GM19351 (cell line): ENCODE data around the gene APOM.

Experiments used
- ATAC-seq: cut with Tn5 transposase; IDR thresholded peaks from one replicate; pipeline ENCODE4 v1.9.1; 2021; ENCODE audit warnings: mild to moderate bottlenecking, moderate library complexity; ENCODE audit not compliant: unreplicated experiment

APOM gene

DNA sequence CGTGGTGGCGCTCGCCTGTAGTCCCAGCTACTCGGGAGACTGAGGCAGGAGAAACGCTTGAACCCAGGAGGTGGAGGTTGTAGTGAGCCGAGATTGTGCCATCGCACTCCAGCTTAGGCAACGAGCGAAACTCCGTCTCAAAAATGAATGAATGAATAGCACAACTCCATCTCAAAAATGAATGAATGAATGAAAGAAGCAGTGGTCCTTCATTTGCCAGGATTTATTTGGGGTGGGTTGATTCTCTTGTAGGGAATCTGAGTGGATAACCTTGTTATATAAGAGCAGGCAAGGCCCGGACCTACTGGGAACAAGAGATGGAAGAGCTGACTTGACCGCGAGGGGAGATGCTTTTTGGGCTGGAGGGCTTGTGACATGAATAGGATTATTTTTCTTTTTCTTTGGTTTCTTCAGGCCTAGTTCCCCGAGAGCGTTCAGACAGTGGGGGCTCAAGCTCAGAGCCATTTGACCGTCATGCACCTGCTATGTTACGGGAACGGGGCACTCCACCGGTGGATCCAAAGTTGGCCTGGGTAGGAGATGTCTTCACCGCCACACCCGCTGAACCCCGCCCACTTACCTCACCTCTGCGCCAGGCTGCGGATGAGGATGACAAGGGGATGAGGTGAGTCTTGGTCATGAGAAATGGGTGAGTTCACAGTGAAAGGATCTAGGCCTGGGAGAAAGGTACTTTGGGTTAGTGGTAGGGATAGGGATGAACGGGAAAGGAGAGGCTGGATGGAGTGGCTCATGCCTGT, 25.3 kb upstream of the APOM start:
- ATAC-seq, result no peak

DNA sequence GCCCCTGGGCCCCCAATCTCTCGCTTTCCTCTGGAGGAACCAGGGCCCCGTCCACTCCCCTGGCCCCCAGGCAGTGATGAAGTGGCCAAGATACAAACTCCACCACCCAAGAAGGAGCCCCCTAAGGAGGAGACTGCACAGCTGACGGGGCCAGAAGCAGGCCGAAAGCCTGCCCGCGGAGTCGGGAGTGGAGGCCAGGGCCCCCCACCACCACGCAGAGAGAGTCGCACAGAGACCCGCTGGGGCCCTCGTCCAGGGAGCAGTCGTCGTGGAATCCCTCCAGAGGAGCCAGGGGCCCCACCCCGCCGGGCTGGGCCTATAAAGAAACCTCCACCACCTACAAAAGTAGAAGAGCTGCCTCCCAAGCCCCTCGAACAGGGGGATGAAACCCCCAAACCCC, 24.5 kb upstream of the APOM start:
- ATAC-seq, result no peak

DNA sequence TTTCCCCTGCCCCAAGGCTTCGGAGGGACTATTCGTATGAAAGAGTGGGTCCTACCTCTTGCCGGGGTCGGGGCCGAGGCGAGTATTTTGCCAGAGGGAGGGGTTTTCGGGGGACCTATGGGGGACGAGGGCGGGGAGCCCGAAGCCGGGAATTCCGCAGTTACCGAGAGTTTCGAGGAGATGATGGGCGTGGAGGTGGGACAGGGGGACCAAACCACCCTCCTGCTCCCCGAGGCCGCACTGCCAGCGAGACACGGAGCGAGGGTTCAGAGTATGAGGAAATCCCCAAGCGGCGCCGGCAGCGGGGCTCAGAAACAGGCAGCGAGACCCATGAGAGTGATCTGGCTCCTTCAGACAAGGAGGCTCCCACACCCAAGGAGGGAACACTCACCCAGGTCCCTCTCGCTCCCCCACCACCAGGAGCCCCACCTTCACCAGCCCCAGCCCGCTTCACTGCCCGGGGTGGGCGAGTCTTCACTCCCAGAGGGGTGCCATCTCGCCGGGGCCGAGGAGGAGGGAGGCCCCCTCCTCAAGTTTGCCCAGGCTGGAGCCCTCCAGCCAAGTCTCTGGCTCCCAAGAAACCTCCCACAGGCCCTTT, 23.9 kb upstream of the APOM start:
- no peak for ATAC-seq

GRCh38 chr6:31632279-31632946, 23.3 kb upstream of the APOM start:
- no peak for ATAC-seq

DNA sequence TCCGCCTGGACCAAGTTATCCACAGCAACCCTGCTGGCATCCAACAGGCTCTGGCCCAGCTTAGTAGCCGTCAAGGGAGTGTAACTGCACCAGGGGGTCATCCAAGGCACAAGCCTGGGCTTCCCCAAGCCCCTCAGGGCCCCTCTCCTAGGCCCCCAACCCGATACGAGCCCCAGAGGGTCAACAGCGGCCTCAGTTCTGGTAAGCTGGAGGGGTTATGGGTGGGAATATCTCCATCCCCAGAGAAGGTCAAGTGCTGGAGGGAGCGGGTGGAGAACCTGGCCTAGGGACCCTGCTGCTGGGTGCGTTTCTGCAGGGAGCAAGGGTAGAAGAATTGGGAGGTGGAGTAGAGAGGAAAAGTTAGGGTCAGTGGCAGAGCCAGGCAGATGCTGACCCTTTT, 22.2 kb upstream of the APOM start:
- no peak for ATAC-seq

DNA sequence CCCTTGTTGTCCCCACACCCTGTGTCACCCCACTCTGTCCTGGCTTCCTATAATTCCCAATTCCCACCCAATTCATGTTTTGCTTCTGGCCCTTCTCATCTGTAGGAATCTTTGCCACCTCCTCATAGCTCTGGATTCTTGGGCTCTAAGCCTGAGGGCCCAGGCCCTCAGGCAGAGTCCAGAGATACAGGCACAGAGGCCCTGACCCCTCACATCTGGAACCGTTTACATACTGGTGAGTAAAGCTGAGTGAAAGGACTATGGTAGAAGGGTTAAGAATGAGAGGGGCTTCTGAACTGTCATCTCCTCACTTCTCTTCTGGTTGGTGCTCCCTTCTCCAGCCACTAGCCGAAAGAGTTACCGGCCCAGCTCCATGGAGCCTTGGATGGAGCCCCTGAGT, 21.6 kb upstream of the APOM start:
- no peak for ATAC-seq

DNA sequence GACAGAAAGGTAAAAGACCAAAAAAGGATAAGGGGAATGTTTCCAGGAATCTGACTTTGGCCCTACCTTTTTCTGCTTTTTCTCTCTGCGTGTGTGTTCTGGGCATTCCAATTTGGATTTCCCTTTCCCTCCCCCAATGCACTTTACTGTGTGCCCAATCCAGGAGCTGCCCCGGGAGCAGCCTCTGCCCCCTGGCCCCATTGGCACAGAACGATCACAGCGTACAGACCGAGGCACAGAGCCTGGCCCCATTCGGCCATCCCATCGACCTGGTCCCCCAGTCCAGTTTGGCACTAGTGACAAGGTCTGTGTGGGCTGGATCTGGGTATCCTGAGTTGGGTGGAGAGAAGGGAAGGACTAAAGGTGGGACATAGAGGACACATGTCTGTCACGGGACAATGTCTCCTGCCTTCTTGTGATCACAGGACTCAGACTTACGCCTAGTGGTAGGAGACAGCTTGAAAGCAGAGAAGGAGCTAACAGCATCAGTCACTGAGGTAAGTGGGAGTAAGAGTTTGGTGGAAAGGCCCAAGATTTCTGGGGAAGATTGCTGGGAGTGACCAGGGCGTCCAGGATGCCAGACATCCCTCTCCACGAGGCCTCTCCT, 20.6 kb upstream of the APOM start:
- ATAC-seq, result no peak

DNA sequence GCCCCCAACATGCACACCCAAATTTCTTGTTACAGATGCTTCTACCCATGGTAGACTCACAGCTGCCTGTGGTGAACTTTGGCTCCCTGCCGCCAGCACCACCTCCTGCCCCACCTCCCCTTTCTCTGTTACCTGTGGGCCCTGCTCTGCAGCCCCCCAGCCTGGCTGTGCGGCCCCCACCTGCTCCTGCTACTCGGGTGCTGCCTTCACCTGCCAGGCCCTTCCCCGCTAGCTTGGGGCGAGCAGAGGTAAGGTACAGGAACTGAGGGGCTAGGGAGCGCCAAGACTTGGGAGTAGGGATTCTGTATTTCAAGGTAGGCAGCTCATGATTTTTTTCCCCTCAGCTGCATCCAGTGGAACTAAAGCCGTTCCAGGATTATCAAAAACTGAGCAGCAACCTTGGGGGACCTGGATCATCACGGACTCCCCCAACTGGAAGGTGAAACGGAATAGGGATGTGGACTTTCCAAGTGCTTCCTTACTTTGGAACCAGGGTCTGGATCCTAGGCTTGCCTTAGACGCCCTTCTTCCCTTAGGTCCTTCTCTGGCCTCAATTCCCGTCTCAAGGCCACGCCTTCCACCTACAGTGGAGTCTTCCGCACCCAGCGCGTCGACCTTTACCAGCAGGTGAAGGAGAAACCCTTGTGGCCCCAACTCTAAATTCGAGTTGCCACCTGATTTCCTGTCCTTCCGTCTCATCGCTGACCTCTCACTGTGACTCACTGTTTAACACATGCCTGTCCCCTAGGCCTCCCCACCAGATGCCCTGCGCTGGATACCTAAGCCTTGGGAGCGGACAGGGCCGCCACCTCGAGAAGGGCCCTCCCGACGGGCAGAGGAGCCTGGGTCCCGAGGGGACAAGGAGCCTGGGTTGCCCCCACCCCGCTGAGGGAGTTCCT, 18.7 kb upstream of the APOM start:
- no peak for ATAC-seq

DNA sequence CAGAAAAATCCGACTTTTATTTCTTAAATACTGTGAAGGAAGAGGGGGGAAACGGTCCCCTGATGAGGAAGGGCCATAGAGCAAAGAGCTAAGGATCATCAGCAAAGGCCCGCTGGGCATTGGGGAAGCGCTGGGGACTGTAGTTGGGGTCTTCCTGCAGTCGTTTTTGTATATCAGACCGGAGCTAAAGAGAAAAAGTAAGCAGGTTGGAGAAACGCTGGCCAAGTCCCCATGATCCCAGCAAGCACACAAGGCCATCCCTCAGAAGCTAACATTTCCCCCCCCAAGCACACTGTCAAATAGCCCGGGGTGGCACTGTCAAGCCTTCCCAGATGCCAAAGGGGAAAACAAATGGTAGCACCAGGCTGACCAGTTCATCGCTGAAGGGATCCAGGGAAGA, 16.7 kb upstream of the APOM start:
- ATAC-seq, result no peak

DNA sequence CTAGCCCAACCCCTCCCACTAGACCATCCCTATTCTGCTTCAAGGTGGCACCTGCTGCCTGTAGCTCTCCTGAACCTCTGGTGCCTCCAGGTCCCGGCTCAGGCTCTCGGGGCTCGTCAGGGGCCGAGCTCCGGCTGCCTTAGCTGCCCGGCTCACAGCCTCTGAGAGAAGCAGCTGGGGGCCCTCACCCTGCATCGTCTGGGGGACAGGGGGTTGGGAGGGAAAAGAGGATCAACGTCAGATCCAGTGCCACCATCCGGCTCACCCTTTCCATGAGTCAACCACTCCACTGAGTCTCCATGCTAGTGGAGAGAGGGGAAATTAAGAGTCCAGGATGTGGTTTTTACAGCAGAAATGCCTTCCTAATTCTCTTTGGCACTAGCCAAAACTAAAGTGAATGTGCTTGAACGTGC, 16.2 kb upstream of the APOM start:
- ATAC-seq, result no peak

GRCh38 chr6:31640612-31641011, 15.1 kb upstream of the APOM start:
- no peak for ATAC-seq

DNA sequence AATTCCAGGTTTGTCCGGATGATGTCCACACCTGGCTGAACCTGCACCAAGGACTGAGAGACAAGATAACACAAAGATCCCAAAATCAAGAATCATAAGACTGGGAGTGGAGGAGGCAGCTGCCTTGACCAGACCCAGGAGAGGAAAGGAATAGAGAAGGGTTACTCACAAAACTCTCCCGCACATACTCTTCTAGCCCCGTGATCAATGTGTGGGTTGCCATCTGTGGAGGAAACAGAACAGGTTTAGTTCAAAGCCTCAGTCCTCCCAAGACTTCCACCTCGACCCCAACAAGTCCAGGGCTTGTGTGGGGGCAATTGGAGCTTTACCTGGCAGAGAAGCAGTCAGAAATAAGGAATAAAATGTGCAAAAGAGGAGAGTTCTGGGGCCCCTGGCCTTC, 14.3 kb upstream of the APOM start:
- ATAC-seq, result no peak

DNA sequence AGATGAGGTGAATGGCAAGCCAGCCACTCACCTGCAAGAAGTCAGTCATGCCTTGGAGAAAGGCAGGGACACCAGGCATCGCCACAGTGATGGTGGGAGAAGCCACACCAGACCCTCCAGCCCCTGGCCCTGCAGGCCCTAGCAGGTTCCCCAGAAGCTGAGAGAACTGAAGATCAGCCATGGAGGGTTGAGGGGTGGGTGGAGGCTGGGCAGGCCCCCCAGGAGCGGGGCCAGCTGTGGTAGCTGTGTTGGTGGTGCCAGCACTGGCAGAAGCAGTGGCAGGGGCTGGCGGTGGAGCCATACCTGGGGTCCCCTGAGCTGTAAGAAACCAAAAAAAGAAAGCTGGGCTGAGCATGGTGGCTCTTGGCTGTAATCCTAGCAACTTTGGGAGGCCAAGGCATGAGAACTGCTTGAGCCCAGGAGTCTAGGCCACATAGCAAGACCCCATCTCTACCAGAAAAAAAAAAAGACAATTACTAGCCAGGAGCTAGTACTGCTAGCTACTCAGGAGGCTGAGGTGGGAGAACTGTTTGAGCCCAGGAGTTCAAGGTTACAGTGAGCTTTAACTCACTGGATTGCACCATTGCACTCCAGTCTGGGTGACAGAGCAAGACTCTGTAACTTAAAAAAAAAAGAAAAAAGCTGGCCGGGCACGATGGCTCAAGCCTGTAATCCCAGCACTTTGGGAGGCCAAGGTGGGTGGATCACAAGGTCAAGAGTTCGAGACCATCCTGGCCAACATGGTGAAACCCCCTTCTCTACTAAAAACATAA, 12.7 kb upstream of the APOM start:
- no peak for ATAC-seq

GRCh38 chr6:31643818-31644454, 11.8 kb upstream of the APOM start:
- no peak for ATAC-seq

DNA sequence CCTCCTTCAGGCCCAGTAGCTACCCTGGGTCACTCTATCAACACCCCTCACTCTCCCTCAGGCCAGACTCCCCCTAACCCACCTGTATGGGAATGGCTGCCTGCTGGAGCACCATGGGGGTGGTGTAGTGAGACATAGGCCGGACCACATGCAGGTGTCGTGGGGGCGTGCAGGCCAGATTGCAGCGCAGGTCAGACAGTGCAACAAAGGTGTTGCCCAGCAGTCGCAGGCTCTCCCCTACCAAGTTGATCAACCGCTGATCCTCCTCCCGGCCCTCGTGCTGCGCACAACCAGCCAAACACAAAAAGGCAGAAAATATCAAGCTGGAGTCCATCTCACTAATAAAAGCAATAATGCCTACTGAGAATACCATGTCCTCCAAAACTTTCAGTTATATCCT, 10.4 kb upstream of the APOM start:
- no peak for ATAC-seq

DNA sequence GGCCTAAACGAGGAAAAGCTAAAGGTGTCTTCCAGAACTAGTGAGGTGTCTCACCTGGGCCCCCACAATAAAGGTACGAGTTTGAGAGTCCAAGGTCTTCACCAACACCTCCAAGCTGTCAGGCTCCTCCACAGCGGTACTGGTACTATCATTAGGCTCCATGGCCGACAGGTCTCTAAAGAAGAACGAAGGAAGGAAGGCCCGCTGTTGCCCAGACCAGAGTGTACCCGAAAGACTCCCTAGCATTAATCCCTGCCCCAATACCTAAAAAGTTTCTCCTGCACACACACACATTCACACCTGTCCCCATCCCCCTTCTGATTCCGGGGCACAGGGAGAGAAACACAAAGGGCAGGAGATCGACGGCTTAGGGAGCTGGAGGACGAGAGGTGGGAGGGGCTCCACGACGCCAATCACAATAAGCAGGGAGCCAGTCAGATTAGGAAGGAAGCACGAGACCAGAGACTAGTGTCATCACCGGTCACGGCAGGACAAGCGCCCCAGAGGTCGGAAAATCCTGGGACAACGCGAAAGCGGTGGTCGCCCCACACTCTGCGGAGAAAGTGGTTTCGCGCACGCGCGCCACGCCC, 4.0 kb upstream of the APOM start:
- no peak for ATAC-seq

DNA sequence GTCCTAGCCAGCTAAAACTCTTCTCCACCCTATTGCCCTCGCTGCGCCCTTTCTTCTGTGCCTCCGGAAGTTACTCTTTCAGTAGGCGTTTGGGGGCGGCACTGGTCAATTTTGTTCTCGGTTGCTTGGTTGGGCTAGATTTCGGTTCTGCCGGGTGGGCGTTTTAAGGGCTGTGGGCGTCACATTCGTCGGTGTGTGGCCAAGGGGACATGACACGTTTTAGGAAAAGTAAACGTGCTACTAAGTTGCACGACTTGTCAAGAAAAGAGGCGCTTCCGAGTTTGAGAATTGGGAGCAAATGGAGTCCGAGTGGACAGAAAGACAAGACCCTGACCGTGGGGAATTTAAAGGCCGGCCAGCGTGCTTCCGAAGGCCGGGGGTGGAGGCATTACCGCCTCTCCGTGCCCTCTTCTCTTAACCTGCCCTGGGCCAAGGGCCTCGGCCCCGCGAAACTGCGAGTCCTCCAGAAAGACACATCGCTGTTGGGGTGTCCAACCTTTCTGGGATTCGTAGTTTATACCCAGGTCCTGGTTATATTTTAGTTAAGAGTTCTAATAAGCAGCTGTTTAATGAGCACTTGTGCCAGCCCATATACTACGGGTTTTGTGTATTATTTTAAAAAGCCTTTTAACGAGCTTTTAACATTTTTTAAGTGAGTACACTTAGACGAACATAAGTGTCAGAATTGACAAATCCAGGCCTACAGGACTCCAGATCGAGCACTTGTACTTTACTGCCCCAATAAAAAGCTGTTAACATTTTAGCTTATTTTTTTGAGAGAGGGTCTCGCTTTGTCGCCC, 2.6 kb upstream of the APOM start:
- ATAC-seq, result peak; percentile 71

DNA sequence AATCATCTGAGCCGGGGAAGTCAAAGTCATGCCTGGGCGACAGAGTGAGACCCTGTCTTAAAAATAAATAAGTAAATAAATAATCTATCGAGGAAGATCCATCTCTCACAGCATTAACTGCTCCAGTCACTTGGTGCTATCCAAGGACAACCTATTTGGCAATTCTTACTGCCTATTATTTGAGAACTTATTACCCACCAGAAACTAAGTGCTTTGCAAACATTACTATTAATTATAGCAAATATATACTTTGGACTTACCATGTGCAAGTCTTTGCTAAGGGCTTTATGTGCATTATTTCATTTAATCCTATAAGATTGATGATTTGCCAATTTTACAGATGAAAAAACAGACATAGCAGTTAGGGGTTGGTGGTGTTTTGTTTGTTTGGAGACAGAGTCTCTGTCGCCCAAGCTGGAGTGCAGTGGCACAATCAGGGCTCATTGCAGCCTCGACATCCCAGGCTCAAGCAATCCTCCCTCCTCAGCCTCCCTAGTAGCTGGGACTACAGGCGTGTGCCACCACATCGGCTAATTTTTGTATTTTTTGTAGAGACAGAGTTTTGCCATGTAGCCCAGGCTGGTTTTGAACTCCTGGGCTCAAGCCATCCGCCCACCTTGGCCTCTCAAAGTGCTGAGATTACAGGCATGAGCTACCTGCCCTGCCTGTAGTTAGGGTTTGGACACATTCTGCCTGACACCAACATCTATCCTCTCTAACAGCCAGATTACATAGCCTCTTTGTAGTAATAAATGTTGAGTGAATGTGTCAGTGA, 933 bp upstream of the APOM start:
- ATAC-seq, result no peak
